NCI-H446 (cell line): Measurements from ENCODE around the gene RPL34.
A peak's percentile ranks its signal among the peaks of the same experiment; 100 is the strongest.
"Not testable (repeated sequence)": the region's sequence is repeated elsewhere in the genome, so short reads cannot be mapped to it uniquely, and the experiment has no call there.

Source experiments
- DNase-seq, 2 experiments: peaks; one replicate each; lab custom pipeline; 2025; lab: John Stamatoyannopoulos, UW

RPL34 gene

DNA sequence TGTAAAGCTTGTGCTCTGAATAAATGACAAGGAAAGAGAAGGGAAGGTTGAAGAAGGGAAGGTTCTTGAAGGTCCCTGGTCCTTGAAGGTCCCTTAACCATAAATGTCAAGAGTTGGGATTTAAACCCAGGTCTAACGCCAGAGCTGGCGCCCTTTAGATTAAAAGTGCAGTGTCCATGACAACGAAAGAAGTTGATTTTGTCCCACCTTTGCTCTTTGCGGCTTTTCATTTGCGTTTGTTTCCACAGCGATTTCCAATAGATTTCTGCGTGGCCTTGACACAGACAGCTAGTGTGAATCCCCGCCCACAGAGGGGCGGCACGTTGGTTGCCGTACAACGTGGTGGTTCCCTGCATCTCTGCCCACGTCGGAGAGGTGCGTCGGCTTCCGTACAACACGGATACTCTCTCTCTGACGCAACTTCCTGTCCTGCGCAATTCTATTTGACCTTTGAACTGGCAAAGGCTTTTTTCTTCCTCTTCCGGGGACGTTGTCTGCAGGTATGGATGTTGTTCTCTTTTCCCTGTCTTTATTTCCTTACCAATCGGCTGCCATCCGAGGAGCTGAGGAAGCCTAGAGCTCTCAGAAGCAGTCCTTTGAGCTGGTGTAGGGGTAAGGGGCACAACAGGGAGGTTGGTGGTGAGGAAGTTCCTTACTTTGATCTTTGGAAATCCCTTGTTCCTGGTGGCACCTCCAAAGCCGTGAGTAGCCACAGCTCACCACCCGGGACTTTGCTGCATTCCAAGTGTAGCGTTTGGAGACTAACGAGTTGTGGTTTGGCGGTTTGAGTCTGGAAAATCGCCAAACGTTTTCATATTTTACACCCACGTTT is at the start of gene RPL34:
Gene RPL34 (plus strand): TSS at position 476 of the 832 bp plus-strand sequence. CDS start 1,384 bp downstream, outside the sequence.
- DNase-seq, result peak; percentile 91 to 97

DNA sequence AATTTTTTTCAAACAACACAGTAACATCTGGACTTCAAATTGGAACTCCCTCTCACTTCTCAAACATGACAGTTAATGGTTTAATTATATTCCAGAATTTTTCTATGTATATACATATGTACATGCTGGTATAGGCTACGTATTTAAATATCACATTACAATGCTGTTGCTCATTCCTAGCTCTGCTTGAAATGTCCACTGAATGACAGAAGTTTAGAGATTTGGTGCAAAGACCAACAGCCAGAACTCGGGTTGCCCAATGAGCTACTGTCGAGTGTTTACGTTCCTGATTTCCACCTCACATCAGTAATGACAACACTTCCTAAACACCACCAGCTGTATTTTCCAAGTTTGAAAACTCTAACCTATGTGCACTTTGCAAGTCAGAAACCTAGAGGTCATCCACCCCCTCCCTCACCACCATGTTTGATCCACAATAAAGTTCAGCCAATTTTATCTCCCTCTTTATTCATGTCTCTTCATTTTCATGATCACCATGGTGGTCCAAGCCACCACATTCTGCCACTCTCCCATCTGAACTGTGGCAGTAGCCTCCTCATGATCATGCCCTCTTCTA is 49.3 kb upstream of the RPL34 start:
- DNase-seq, result no peak

- no peak for DNase-seq
Measured at GRCh38 chr4:108574402-108574801, 46.0 kb upstream of the RPL34 start.

- no peak for DNase-seq
Measured at GRCh38 chr4:108581083-108581482, 39.3 kb upstream of the RPL34 start.

- DNase-seq, result no peak
Measured at GRCh38 chr4:108586778-108587177, 33.6 kb upstream of the RPL34 start.

DNA sequence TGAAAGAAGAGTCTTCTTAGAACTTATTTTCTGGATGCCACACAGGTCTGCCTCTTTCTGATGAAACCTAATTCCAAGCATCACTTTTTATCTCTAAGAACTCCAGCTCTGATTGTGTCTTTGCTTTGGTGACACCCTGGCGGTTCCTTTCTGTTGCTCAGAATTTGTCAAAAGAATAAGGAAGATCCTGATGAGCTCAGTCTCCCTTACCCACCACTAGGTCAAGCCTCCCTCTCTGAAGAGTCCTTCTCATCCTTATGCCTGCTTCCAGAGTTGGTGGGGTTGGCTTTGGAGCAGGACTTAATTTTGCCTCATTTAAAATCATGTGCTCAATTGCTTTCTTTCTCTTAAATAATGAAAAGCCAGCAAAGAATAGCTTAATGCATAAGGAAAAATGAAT is 31.5 kb upstream of the RPL34 start:
- DNase-seq, result no peak

DNA sequence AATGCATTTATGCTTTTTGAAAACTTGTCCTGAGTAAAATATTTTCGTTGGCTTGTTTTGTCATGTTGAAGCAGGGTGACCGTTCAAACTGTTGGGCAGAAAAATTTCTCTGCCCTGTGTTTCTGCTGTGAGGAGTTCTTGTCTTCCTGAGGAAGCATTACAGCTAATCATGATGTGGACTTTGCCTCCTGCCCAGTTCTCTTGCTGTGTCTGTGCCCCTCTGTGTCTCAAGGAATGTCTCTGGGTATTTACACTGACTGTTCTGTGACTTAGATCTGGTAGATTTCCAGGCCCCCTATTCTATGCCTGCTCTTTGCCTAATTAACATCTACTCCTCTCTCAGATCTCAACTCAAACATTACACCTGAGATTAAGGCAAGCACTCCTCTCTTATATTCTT is 30.4 kb upstream of the RPL34 start:
- no peak for DNase-seq

DNA sequence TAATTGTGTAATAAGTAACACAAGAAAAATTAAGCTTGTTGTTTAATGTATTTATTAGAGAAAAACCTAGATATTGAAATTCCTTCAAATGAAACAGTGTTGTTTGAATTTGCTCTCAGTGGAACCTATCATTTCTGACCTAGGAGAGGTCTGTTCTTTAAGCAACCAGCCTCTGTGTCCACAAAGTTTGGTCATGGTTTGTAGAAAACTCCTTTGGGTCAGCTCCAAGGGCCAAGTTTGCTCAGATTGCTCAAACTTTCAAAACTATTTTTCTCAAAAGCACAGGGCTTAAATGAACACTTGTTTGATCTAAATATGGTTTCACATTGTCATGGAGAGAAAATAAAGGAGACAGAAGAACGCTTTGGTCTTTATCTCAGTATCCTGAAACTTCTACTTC is 29.6 kb upstream of the RPL34 start:
- no peak for DNase-seq

DNA sequence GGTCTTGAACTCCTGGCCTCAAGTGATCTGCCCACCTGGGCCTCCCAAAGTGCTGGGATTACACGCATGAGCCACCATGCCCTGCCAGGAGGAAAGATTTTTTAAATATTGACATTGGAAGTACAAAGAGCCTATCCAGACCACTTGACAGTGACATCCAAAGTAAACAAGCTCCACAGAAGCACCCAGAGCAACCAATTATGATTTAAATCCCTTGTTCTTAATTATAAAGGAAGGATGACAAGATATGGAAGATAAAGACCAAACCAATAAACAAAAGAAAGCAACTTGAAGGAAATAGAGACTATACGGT is 27.7 kb upstream of the RPL34 start:
- no peak for DNase-seq

DNA sequence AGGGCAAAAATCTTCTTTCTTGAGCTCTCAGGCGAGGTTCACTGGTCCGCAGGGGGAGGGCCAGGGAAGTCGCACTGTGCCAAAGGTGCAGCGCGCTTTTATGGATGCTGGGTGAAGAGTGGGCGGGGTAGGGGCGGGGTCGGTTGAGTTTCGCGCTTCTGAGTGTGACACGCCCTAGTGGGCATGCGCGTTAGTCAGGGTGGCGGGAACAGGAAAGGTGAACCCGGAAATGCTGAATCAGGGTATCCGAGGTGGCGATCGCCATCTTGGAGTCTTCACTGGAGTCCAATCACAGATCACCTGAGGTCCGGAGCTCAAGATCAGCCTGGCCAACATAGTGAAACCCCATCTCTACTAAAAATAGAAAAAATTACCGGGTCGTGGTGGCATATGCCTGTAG is 26.1 kb upstream of the RPL34 start:
- DNase-seq, result not testable (repeated sequence)

GRCh38 chr4:108596344-108596743 is 24.0 kb upstream of the RPL34 start:
- no peak for DNase-seq

- no peak for DNase-seq
Measured at GRCh38 chr4:108601106-108601505, 19.3 kb upstream of the RPL34 start.

GRCh38 chr4:108601532-108601931 is 18.8 kb upstream of the RPL34 start:
- no peak for DNase-seq

- DNase-seq, result no peak
Measured at GRCh38 chr4:108602163-108602562, 18.2 kb upstream of the RPL34 start.

DNA sequence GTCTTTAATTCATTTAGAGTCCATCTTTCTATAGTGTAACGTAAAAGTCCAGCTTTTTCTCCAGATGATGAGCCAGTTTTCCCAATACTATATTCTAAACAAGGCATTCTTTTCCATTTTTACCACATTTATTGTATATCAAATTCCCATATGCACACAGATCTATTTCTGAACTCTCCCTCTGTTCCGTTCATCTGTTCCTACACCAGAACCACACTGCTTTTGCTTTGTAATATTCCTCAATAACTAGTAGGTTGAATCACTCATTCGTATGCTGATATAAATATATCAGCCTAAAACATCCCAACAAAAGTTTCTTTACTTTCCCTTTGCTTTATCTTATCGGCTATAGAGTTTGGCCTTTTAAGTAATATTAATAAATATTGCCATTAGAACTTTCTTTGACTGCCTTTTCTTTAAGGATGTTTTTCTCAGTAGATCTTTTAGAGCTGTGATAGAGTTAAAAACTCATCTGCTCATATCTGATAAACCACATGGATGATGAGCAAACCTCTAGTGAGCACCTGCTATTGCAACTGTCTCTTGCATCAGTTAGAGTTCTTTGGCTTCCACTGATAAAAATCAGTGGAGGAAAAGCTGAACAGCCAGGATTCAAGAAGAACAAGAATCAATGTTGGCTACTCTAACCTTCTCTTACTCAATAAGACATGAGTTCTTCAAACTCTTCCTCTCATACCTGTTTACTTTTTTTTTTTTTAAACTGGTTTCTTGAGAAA is 13.1 kb upstream of the RPL34 start:
- DNase-seq, result no peak

GRCh38 chr4:108611365-108611764 is 9.0 kb upstream of the RPL34 start:
- DNase-seq, result no peak

DNA sequence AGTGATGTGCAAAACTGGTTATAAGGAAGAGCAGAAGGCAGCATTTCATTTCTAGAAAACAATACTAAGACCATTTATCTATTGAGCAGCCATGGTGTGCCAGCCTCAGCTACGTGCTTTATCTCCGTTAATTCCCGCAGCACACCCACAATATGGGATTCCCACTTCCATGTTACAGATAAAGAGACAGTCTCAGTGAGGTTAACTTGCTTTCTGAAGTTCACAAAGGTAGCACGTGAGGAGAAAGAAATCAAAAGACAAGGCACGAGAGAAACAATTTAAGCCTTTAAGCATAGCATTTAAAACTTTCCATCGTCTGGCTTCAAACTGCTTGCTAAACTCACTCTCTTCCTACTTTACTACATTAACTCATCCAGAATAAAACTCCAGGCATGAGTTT is 8.0 kb upstream of the RPL34 start:
- no peak for DNase-seq

DNA sequence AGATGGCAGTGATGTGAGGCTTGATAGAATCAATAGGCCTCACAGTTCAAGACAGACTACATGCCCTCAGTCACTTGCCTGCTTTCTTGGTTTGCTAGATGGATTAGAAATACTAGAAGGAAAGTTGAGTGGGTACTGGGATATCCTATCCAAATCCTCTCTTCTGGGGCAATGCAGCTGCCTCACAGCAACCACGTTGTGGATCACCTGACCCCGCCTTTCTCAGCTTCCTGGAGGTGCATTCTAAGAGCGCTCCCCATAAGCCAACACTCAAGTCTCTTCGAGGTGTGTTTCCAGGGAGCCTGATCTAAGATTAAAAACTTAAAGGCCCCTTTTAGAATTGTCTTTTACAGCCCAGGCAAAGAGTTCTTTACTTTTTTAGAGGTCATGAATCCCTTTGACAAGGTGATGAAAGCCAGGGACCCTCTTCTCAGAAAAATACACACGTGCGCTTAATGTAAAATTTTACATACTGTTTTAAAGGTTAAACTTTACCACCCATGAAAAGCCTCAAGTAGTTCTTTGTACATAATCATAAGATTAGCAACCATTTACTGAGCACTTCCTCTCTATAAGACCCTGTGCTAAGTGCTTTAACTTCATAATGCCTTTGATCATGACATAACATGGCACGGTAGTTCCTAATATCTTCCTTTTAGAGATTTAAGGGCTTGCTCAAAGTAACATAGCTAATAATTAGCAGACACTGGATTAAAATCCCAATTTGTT is 840 bp upstream of the RPL34 start:
- DNase-seq, result no peak

DNA sequence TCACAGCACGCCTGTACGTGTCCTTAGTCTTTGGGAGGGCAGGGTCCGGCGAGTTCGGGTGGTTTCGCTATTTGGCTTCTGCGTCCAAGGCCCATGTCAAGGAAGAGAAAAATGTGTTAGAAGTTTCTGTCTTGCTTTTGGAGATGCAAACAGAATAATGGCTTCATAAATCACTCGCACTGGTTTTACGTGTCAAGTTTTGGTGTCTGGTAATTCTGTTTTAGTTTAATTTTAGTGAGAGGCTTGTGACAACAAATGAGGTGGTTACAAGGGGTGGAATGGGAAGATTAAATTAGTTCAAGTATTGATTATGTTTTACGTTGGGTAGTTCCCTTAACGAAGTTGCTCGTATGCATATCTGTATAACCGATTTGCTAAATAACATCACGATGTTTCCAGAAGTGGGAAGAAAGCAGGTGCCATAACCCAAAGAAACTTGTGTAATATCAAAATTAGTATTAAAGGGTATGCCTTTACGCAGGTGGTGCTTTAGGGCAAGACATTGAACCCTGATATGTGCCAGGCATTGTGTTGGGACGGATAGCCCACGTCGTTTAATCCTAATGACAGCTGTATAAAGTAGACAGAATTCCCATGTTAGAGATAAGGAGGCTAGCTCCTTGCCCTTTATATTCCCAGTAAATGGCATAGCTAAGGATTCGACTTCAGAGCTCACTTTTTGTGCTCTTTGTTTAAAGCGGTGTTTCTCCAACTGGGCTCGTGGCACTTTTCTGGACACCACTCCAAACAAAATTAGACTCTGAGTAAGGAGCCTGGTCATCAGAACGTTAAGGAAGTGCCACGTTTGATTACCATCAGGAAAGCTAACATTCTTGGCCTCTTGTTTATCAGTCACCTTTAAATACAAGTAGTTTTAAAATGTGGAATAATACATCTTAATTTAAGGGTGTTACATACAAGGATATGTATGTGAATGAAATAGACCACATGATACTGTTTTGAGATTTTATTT is 843 bp downstream of the RPL34 start:
- DNase-seq, result no peak

DNA sequence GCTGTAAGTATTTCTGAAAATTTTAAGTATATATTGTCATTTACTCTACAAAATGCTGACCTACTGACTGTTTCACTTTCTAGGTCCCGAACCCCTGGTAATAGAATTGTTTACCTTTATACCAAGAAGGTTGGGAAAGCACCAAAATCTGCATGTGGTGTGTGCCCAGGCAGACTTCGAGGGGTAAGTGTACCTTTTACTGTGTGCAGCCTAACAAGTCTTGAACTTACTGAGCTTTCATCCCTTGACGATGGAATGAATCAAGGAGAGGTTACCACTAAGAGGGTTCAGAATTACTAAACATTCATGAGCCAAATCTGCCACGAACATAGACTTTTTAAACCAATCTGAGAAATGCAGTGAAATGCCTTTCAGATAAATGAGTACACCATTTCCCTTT is 1.6 kb downstream of the RPL34 start:
- no peak for DNase-seq

DNA sequence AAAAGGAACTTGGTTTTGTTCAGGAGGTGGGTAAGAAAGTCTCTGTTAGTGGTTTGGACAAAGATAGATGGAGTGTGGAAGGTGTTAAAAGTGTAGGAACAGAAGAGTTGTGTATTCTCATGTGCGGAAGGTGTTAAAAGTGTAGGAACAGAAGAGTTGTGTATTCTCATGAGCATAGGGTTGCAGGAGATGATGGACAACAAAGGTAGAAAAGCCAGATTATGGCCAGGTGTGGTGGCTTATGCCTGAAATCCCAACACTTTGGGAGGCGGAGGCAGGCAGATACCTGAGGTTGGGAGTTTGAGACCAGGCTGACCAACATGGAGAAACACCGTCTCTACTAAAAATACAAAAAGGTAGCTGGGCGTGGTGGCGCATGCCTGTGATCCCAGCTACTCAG is 2.5 kb downstream of the RPL34 start:
- no peak for DNase-seq
